ENCODE data around the gene IL15.
"Not testable (repeated sequence)": the region's sequence is repeated elsewhere in the genome, so short reads cannot be mapped to it uniquely, and the experiment has no call there.

GRCh38 chr4:141615587-141615918 lies 20.8 kb upstream of the IL15 start:
- TF ChIP-seq, protein P1, sequence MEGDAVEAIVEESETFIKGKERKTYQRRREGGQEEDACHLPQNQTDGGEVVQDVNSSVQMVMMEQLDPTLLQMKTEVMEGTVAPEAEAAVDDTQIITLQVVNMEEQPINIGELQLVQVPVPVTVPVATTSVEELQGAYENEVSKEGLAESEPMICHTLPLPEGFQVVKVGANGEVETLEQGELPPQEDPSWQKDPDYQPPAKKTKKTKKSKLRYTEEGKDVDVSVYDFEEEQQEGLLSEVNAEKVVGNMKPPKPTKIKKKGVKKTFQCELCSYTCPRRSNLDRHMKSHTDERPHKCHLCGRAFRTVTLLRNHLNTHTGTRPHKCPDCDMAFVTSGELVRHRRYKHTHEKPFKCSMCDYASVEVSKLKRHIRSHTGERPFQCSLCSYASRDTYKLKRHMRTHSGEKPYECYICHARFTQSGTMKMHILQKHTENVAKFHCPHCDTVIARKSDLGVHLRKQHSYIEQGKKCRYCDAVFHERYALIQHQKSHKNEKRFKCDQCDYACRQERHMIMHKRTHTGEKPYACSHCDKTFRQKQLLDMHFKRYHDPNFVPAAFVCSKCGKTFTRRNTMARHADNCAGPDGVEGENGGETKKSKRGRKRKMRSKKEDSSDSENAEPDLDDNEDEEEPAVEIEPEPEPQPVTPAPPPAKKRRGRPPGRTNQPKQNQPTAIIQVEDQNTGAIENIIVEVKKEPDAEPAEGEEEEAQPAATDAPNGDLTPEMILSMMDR (conservative IDR thresholded peaks at IDR 0.05) = not testable (repeated sequence)
- TF ChIP-seq ZFX (IDR thresholded peaks at IDR 0.05) = not testable (repeated sequence)

Measured in C4-2B (cell line).